Mesendoderm (in vitro differentiated cells): ENCODE data around the gene GNA15.

ENCODE experiments used
- DNase-seq: peaks from one replicate; pipeline ENCODE4 v3.0.0; 2013
- H2AK5ac ChIP-seq: 2 replicates; pipeline ENCODE4 v1.6.1; 2013; ENCODE audit warnings: low read length, inconsistent platforms
- H2BK120ac ChIP-seq: 2 replicates; pipeline ENCODE4 v1.6.1; 2013; ENCODE audit warnings: low read depth, mild to moderate bottlenecking, low read length, moderate library complexity, mixed read lengths
- H2BK15ac ChIP-seq: replicated peaks from 2 replicates; pipeline ENCODE4 v1.6.1; 2013; ENCODE audit warnings: low read depth, mild to moderate bottlenecking, moderate library complexity
- H2BK5ac ChIP-seq: 2 replicates; pipeline ENCODE4 v1.6.1; 2013; ENCODE audit warnings: low read length, inconsistent platforms
- H3K18ac ChIP-seq: 2 replicates; pipeline ENCODE4 v1.6.1; 2013; ENCODE audit warnings: mild to moderate bottlenecking, low read length, mixed read lengths
- H3K23ac ChIP-seq: one replicate; pipeline ENCODE4 v1.6.1; 2013; ENCODE audit warnings: low read length
- H3K27ac ChIP-seq: 2 replicates; pipeline ENCODE4 v1.5.1; 2013; ENCODE audit warnings: low read depth, mild to moderate bottlenecking, inconsistent platforms, low read length, moderate library complexity
- H3K27me3 ChIP-seq: 2 replicates; pipeline ENCODE4 v1.6.1; 2013; ENCODE audit warnings: low read length, control low read depth, mild to moderate bottlenecking, inconsistent platforms; ENCODE audit not compliant: insufficient read depth, poor library complexity
- H3K36me3 ChIP-seq: 2 replicates; pipeline ENCODE4 v1.6.1; 2013; ENCODE audit warnings: low read length, inconsistent platforms; ENCODE audit not compliant: control insufficient read depth, insufficient read depth
- H3K4ac ChIP-seq: one replicate; pipeline ENCODE4 v1.6.1; 2013; ENCODE audit warnings: low read depth, mild to moderate bottlenecking, low read length, moderate library complexity
- H3K4me1 ChIP-seq: 2 replicates; pipeline ENCODE4 v1.6.1; 2013; ENCODE audit warnings: low read depth, low read length, inconsistent platforms; ENCODE audit not compliant: control insufficient read depth
- H3K4me2 ChIP-seq: 2 replicates; pipeline ENCODE4 v1.6.1; 2013; ENCODE audit warnings: low read length
- H3K4me3 ChIP-seq: 2 replicates; pipeline ENCODE4 v1.5.1; 2013; ENCODE audit warnings: mild to moderate bottlenecking, low read length
- H3K56ac ChIP-seq: one replicate; pipeline ENCODE4 v1.6.1; 2013; ENCODE audit warnings: low read length
- H3K79me1 ChIP-seq: 2 replicates; pipeline ENCODE4 v1.6.1; 2013; ENCODE audit warnings: low read length, inconsistent platforms
- H3K79me2 ChIP-seq: 2 replicates; pipeline ENCODE4 v1.6.1; 2013; ENCODE audit warnings: mild to moderate bottlenecking, low read length; ENCODE audit not compliant: control insufficient read depth, insufficient read depth
- H3K9ac ChIP-seq: 2 replicates; pipeline ENCODE4 v1.6.1; 2013; ENCODE audit warnings: low read length, inconsistent platforms
- H4K5ac ChIP-seq: one replicate; pipeline ENCODE4 v1.6.1; 2013; ENCODE audit warnings: low read length
- H4K8ac ChIP-seq: one replicate; pipeline ENCODE4 v1.6.1; 2013; ENCODE audit warnings: low read depth, mild to moderate bottlenecking, control low read depth, low read length, moderate library complexity
- WGBS: extraction: QIAGEN DNeasy Blood & Tissue Kit; methylation state at CpG from one replicate; pipeline ENCODE4 v1.1.7; 2013; ENCODE audit warnings: low lambda C conversion rate, missing lambda C conversion rate; ENCODE audit not compliant: insufficient coverage; ENCODE audit errors: extremely low coverage; 5-methylcytosine and 5-hydroxymethylcytosine counted together

GNA15 gene

DNA sequence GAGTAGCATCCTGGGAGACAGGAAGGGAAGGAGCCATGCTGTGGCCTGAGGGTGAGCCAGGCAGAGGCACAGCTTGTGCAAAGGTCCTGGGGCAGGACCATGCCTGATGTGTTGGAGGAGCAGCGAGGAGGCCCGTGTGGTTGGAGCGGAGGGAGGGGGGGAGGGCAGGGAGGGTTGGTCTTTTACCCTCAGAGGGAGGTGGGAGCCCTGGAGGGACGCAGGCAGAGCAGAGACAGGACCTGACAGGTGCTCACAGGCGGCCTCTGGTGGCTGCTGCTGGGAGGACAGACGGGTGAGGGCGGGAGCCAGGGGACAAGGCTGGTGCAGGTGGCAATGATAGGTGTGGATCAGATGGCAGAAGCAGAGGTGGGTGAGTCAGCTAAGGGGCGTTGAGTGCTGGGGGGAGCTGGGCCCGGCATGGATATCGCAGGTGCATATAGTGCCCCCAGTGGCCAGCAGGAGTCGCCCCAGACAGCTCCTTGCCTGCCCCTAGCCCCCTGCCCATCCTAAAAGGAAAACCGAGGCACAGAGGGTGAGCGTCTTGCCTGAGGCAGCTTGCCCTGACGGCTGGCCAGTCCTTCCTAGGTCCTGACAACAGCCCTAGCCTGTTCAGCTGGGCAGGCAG, 9.8 kb upstream of the GNA15 start:
- Histone ChIP-seq H3K4me3 (no peak overlapping the region), H3K27ac (no peak overlapping the region), H3K23ac (no peak overlapping the region), H3K4me2 (no peak overlapping the region), H4K8ac (no peak overlapping the region), H3K4ac (no peak overlapping the region), H2BK5ac (no peak overlapping the region), H2BK15ac (no peak overlapping the region), H3K9ac (no peak overlapping the region), H3K4me1 (no peaks in the 10 kb centered on the region), H2AK5ac (no peak overlapping the region), H3K56ac (no peak overlapping the region), H3K36me3 (no peaks in the 10 kb centered on the region), H3K27me3 (no peaks in the 10 kb centered on the region), H4K5ac (no peak overlapping the region), H3K79me2 (no peaks in the 10 kb centered on the region), H3K79me1 (no peaks in the 10 kb centered on the region), H2BK120ac (no peak overlapping the region), H3K18ac (no peak overlapping the region)
- peak; percentile 68 for DNase-seq
- no CpG with 5 or more reads among the region's 14 CpGs for WGBS

DNA sequence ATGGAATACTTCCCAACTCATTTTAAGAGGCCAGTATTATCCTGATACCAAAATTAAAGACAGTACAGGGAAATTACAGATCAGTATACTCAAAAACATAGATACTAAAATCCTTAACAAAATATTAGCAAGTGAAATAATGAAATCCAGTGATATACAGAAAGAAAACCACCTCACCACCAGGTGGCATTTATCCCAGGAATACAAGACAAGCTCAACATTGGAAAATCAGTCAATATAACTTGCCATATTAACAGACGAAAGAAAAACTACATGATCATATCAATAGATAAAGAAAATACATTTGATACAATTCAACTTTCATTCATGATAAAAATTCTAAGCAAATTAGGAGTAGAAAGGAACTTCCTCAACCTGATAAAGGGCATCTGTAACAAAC, 6.7 kb upstream of the GNA15 start:
- Histone ChIP-seq H2BK15ac (no peak overlapping the region), H3K4ac (no peak overlapping the region), H4K8ac (no peak overlapping the region), H3K36me3 (no peaks in the 10 kb centered on the region), H2BK120ac (no peak overlapping the region), H3K23ac (no peak overlapping the region), H3K27me3 (no peaks in the 10 kb centered on the region), H3K27ac (no peak overlapping the region), H3K56ac (no peak overlapping the region), H3K9ac (no peak overlapping the region), H2AK5ac (no peak overlapping the region), H3K79me1 (no peaks in the 10 kb centered on the region), H4K5ac (no peak overlapping the region), H3K4me1 (no peaks in the 10 kb centered on the region), H3K79me2 (no peaks in the 10 kb centered on the region), H3K4me2 (no peak overlapping the region), H2BK5ac (no peak overlapping the region), H3K4me3 (no peak overlapping the region), H3K18ac (no peak overlapping the region)
- no peak for DNase-seq
- WGBS: no CpG with 5 or more reads among the region's 1 CpG

DNA sequence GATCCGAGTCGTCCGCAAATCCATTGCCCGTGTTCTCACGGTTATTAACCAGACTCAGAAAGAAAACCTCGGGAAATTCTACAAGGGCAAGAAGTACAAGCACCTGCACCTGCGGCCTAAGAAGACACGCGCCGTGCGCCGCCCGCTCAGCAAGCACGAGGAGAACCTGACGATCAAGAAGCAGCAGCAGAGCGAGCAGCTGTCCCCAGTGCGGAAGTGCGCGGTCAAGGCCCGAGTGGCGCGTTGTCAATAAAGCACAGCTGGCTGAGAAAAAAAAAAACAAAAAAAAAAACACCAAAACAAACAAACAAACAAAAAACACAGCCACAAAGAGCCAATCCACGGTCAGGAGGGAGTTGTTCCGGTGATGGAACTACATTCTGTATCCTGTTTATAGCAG, 4.7 kb upstream of the GNA15 start:
- no peaks in the 10 kb centered on the region for H3K36me3 ChIP-seq
- no peaks in the 10 kb centered on the region for H3K4me1 ChIP-seq
- H3K56ac ChIP-seq: no peak overlapping the region
- no peak overlapping the region for H2AK5ac ChIP-seq
- no peak overlapping the region for H3K4me3 ChIP-seq
- no peak overlapping the region for H4K8ac ChIP-seq
- H3K18ac ChIP-seq: no peak overlapping the region
- H4K5ac ChIP-seq: no peak overlapping the region
- no peaks in the 10 kb centered on the region for H3K27me3 ChIP-seq
- no peak overlapping the region for H2BK15ac ChIP-seq
- no peaks in the 10 kb centered on the region for H3K79me1 ChIP-seq
- H3K79me2 ChIP-seq: no peaks in the 10 kb centered on the region
- no peak overlapping the region for H3K4ac ChIP-seq
- no peak overlapping the region for H3K23ac ChIP-seq
- no peak for DNase-seq
- H2BK5ac ChIP-seq: no peak overlapping the region
- H3K27ac ChIP-seq: no peak overlapping the region
- H2BK120ac ChIP-seq: no peak overlapping the region
- H3K4me2 ChIP-seq: no peak overlapping the region
- WGBS: no CpG with 5 or more reads among the region's 24 CpGs
- H3K9ac ChIP-seq: no peak overlapping the region

DNA sequence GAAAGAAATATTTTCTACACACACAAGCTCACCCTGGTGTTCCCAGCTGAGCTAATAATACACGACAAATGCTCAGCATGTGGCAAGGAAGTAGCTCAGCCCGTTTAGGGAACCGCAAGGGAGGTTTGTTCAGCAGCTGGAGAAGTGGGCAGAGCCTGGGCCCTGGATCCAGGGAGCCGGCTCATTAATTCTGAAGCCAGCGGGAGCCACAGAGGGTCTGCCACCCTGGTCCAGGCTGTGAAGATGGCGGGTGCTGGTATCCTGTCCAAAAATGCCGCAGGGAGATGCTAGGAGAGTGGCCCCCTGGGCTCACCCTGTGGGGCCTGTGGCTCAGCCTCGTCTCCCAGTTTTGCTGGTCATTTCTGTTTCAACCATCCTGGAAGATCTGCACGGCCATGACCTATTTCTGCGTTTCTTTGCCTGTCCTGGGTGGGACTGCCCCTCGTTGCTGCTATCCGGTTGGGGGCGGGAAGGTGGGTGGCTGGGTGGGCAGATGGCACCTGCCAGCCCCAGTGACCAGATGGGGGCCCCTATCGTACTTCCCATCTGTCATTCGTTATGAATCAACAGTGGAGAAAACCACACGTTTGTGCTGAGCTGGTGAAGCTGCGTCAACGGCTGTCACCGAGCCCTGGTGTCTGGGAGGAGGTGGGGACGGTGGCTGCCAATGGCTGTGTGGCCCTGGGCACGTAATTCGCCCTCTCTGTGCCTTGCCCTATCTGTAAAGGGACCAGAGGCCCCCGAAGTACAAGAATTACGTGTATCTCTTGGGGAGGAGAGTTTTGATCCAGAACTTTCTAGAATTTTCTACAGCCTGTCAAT, 2.7 kb upstream of the GNA15 start:
- H3K4me2 ChIP-seq: no peak overlapping the region
- no peak overlapping the region for H3K27ac ChIP-seq
- H3K4me1 ChIP-seq: no peaks in the 10 kb centered on the region
- no peak overlapping the region for H3K4me3 ChIP-seq
- H2AK5ac ChIP-seq: no peak overlapping the region
- H4K5ac ChIP-seq: no peak overlapping the region
- no peaks in the 10 kb centered on the region for H3K27me3 ChIP-seq
- H3K18ac ChIP-seq: no peak overlapping the region
- H3K79me2 ChIP-seq: no peaks in the 10 kb centered on the region
- DNase-seq: no peak
- H2BK120ac ChIP-seq: no peak overlapping the region
- H3K4ac ChIP-seq: no peak overlapping the region
- no peak overlapping the region for H4K8ac ChIP-seq
- WGBS: no CpG with 5 or more reads among the region's 24 CpGs
- no peak overlapping the region for H2BK15ac ChIP-seq
- no peak overlapping the region for H3K9ac ChIP-seq
- no peaks in the 10 kb centered on the region for H3K36me3 ChIP-seq
- H2BK5ac ChIP-seq: no peak overlapping the region
- H3K56ac ChIP-seq: no peak overlapping the region
- H3K23ac ChIP-seq: no peak overlapping the region
- no peaks in the 10 kb centered on the region for H3K79me1 ChIP-seq

DNA sequence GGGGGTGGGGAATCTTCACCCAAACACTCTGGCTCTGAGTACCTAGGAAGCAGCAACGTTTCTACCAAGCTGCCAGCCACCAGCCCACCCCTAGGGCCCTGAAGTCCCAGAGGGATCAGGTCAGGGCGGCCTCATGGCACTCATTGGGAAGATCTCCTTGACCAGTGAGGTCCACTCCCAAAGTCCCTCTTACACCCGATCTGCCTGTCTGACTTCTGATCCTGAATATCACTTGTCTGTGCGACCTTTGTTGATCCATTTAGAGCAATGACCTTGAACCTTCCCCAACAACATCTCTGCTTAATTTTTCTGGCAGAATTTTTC, 2.1 kb upstream of the GNA15 start:
- no peak overlapping the region for H3K27ac ChIP-seq
- no peak overlapping the region for H3K4ac ChIP-seq
- H3K9ac ChIP-seq: no peak overlapping the region
- no peak overlapping the region for H4K5ac ChIP-seq
- H3K18ac ChIP-seq: no peak overlapping the region
- no peak overlapping the region for H2BK15ac ChIP-seq
- WGBS: no CpG with 5 or more reads among the region's 4 CpGs
- no peak overlapping the region for H3K4me2 ChIP-seq
- H4K8ac ChIP-seq: no peak overlapping the region
- no peaks in the 10 kb centered on the region for H3K36me3 ChIP-seq
- no peak overlapping the region for H2AK5ac ChIP-seq
- no peak overlapping the region for H2BK5ac ChIP-seq
- no peaks in the 10 kb centered on the region for H3K27me3 ChIP-seq
- H3K79me2 ChIP-seq: no peaks in the 10 kb centered on the region
- H3K4me3 ChIP-seq: no peak overlapping the region
- H3K79me1 ChIP-seq: no peaks in the 10 kb centered on the region
- no peak for DNase-seq
- H3K23ac ChIP-seq: no peak overlapping the region
- no peak overlapping the region for H2BK120ac ChIP-seq
- no peak overlapping the region for H3K56ac ChIP-seq
- H3K4me1 ChIP-seq: no peaks in the 10 kb centered on the region

DNA sequence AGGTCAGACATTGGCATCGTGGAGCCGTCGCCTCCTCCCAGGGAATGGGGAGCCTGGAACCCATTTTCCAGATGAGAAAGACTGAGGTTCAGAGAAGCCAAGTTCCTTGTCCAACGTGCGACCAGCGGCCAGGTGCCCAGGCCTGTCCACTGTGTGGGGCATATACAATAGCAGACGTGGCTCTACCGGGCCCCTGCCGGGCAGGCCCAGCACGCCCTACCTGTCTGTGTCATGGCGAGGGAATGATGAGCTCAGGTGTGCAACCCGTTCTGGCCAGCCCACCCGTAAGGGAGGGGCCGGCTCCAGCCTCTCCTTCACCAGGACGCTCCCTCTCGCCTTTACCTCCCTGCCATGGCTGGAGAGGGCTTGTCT, 837 bp downstream of the GNA15 start:
- H4K8ac ChIP-seq: no peak overlapping the region
- H3K4ac ChIP-seq: no peak overlapping the region
- no peaks in the 10 kb centered on the region for H3K79me1 ChIP-seq
- H3K56ac ChIP-seq: no peak overlapping the region
- H3K9ac ChIP-seq: no peak overlapping the region
- H2AK5ac ChIP-seq: no peak overlapping the region
- H3K4me2 ChIP-seq: no peak overlapping the region
- DNase-seq: no peak
- H3K27me3 ChIP-seq: no peaks in the 10 kb centered on the region
- no peaks in the 10 kb centered on the region for H3K36me3 ChIP-seq
- no peaks in the 10 kb centered on the region for H3K79me2 ChIP-seq
- H2BK15ac ChIP-seq: no peak overlapping the region
- H3K18ac ChIP-seq: no peak overlapping the region
- H4K5ac ChIP-seq: no peak overlapping the region
- H3K27ac ChIP-seq: no peak overlapping the region
- WGBS: no CpG with 5 or more reads among the region's 16 CpGs
- no peaks in the 10 kb centered on the region for H3K4me1 ChIP-seq
- H2BK120ac ChIP-seq: no peak overlapping the region
- H3K4me3 ChIP-seq: no peak overlapping the region
- H3K23ac ChIP-seq: no peak overlapping the region
- H2BK5ac ChIP-seq: no peak overlapping the region
